NOMO-1 treated with dmso at 0.1 percent for 144 hours (cell line): Measurements from ENCODE around the gene TMEM163.
"Not testable (repeated sequence)": the region's sequence is repeated elsewhere in the genome, so short reads cannot be mapped to it uniquely, and the experiment has no call there.

Experiments
- DNase-seq: peaks from one replicate; lab custom pipeline; 2025; ENCODE audit not compliant: unreplicated experiment; lab: John Stamatoyannopoulos, UW

Gene TMEM163

DNA sequence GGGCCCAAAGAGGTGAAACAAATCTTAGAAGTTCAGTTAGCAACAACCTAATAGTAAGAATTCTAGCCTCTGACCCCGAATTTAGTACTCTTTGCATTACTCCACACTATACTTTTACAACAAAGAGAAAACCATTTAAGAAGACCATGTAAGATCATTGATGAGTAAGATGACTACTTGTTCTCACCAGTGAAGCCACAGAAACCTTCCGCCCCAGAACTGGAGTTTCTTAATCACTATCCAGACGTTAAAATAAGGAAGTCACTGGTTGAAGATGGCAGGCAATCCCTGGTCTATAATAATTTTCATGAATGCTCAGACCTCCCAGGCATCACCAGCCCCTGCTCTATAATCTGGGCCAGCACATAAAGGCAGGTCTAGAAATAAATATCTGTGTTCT, 95.0 kb downstream of the TMEM163 start:
- peak; percentile 3 for DNase-seq

DNA sequence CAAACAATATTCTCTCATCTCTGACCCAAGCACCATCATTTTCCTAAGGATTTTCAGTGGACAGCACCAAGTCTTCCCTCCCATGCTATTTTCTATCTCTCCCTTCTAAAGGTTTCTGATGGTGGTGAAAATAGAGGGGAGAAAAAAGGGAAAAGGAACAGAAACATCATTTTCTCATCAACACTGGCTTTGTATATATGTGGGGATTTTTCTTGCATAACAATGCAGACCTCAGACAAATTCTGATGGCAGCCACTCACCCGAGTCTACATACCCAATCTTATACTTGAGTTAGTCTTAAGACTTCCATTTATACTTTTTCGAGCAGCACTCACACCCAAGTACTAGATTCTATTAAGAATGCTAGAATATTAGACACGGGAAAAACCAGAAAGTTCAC, 95.8 kb downstream of the TMEM163 start:
- no peak for DNase-seq

DNA sequence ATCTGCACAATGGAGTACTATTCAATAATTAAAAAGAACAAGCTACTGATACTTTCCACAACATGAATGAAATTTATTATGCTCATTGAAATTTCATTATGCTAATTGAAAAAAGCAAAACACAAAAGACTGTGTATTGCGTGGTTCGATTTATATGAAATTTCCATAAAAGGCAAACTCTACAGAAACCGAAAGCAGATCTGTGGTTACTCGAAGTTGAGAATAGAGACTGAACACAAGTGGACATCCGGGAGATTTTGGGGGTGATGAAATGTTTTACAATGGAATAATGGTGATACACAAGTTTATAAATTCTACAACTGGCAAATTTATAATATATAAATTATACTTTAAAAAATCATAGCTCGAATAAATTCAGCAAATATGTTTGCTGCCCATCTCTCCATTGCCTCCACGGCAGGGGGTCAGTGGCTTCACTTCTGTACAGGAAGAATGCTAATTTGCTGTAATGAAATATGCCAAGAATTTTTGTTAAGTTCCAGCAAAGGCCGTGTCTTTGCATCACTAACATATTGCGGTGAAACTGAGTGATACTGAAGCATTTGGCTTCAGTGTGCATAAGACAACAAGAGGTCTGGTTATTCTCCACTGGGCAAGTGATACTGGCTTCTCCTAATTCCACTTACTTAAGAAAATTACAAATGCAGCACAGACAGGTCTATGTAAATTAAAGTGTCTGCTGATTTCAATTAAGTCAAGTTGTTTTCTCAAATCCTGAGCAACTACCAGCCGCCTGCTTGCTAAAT, 96.7 kb downstream of the TMEM163 start:
- DNase-seq: peak; percentile 1

DNA sequence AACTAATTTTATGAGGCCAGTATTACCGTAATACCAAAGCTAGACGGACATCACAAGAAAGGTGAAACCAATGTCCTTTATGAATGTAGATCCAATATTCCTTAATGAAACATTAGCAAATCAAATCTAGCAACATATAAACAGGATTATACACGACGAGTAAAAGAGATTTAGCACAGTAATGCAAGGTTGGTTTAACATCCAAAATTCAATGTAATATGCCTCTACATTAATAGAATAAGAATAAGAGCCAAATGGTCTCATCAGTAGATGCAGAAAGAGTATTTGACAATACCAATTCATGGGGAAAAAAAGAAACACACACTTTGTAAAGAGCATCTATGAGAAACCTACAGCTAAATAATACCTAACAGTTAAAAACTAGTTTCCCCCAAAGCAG, 99.5 kb downstream of the TMEM163 start:
- DNase-seq: no peak

DNA sequence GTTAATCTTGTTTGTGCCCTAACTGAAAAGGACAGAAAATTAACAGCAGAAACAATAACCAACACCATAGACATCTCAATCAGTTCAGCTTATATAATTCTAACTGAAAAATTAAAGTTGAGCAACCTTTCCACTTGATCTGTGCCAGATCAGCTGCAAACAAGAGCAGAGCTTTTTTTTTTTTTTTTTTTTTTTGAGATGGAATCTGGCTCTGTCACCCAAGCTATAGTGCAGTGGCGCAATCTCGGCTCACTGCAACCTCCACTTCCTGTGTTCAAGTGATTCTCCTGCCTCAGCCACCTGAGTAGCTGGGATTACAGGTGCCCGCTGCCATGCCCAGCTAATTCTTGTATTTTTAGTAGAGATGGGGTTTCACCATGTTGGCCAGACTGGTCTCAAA, 103.3 kb downstream of the TMEM163 start:
- not testable (repeated sequence) for DNase-seq

DNA sequence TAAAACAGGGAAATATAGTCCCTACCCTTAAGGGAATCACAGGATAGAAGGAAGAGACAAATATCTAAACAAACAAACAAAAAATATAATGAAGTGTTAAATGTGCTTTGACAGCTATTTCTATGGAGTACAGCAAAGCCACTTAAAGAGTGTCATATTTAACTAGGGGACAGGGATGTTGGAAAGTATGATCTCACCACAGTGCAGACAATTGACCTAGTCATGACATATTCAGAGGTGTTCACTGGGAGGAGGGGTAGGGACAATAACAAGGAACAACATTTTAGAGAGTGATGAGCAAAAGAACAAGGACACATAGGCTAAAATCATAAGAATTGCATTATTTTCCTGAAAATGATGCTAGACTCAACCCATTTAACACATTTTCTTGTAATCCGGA, 107.5 kb downstream of the TMEM163 start:
- no peak for DNase-seq

DNA sequence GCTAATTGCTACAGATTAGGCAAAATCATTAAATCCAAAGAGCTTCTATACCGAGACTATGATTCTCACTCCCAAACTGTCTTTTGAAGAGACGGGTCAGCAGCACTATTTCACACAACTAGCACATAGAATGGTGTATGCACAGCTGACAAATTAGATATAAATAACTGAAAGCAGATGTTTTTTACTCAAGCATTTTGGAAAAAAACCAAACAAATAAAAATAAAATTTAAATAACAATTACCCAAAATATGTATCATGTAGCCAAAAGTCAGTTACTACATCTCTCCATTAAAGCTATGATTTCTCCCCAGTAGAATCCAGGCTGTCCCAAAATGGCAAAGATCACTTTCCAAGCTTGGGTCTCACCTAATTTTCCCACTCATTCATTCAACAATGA, 107.9 kb downstream of the TMEM163 start:
- no peak for DNase-seq

DNA sequence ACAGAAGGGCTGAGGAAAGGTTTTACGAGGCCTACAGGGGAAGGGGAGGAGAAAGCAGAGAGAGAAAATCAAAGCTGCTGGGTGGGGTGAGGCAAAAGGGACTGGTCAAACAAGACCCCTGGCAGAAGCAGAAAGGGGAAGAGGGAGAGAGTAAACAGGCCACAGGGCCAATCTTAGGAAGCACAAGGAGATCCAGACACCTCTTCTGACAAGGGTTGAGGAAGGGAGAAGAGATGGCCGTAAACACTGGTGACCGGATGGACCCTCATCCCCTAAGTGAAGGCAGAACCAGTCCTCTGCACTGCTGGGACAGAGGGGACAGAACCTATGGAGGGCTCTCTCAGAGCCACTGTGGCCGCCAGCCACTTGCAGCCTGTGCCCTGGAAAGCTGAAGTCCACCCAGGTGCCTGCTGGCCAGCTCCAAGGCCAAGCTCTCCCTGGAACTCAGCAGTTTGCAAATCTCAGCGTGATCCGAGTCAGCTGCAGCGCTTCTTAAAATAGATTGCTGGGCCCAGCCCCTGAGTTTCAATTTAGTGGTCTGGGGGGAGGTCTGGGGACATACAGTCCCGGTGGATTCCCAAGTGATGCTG, 108.8 kb downstream of the TMEM163 start:
- DNase-seq: no peak

DNA sequence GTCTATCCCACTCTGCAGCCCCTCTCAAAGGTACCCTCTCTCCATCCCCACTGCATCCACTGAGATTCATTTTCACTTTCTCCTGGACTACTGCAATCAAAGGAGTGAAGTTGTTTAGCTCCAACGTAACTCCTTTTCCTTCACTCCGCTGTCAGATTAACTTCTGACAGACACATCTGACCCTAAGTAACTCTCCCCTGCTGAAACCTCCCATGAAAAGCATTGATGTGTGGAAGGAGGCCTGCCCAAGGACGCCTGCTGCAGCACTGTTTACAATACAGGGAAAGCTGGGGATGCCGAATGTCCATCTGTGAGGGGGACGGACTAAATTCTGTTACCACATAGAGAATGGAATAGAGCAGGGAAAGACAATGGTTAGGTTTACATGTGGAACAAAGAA, 114.8 kb downstream of the TMEM163 start:
- no peak for DNase-seq

DNA sequence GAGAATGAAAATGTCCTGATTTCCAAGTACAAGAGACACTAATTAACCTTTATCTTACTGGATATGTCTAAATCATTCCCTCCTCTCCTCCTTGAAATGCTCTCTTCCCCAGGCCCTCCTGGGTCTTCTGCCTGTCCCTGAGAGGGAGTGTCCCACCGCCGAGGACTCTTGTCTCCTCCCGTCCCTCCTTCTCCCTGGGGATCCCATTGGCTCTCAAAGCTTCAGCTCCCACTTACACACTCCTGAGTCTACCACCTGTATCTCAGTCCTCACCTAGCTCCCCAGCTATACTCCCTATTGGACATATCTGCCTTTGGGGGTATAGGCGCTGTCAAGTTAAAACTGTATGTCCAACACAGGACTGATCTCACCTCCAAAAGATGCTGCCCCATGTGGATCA, 116.1 kb downstream of the TMEM163 start:
- no peak for DNase-seq

DNA sequence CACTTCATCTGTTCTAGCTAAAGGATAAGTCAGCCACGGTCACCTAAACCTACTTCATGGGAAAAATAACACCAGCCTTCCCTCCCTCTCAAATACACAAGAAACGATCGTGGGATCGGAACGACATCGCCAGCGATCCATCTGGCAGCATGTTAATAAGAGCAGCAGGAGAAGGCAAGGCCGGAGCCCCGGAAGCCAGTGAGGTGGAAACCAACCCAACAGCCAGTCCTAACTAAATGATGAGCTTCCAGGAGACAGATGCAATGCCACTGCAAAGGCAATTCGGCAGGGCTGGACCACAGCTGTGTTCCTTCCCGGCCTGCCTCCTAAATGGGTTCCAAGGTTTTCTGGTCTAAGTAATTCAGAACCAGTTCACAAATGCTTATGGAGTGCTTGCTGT, 117.5 kb downstream of the TMEM163 start:
- no peak for DNase-seq

DNA sequence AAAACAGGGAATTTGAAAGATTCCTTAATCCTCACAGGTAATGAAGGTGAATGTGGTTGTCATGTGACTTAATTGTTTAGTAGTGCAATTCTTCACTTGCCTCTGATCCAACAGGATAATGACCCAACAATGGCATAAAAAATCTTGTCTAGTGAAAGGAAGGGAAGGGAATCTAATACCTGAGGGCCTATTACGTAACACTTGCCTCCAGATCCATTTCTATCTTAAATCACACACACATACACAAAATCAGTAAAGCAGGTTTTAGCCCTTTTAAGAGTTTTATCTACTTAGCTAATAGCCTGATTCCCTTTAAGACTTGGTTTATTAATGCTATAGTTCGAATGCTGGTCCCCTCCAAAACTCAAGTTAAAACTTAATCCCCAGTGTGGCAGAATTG, 118.6 kb downstream of the TMEM163 start:
- no peak for DNase-seq

DNA sequence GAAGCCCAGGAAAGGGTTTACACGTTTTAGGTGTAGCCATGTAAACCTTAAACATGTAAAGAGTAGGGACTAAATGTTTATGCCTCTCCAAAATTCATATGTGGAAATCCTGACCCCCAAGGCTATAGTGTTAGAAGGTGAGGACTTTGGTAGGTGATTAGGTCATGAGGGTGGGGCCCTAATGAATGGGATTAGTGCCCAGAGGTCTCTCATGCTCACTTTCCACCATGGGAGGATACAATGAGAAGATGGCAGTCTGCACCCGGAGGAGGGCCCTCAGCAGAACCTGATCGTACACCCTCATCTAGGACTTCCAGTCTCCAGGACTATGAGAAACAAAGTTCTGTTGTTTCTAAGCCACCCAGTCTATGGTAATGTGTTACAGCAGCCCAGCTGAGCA, 119.6 kb downstream of the TMEM163 start:
- DNase-seq: no peak

DNA sequence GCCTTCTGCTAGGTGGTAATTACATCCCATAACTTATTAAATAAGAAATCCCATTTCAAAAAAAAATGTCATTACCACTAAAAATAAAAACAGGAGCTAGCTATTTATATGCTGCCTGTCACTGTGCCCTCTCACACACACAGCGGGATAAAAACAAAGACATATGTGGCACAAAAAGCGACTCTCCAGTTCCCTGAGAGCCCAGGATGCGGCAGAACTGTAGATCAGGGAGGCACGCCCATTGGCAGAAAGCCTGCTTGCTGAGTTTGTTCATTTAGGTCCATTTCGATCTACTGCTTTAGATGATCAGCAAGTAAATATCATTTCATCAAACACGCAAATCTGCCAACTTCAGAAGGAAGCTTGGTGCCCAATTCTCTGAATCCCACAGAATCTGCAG, 124.4 kb downstream of the TMEM163 start:
- no peak for DNase-seq

DNA sequence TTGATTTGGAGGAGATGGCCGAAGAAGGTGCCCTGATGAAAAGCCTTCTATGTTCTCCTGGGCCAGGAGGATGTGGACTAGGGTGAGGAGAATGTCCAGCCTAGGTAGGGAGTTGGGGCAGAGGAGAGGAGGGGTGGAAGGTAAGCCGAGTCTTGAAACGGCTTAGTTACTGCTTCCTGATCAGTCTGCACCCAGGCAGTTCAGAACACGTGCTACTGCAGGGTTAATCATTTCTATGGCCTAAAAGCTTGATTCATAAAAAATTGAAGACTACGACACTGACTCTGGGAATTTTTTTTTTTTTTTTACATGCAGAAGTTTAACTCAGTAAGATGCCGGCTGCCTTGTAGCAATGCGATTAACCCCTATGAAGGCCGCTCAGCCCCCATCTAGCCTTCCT, 125.3 kb downstream of the TMEM163 start:
- no peak for DNase-seq

DNA sequence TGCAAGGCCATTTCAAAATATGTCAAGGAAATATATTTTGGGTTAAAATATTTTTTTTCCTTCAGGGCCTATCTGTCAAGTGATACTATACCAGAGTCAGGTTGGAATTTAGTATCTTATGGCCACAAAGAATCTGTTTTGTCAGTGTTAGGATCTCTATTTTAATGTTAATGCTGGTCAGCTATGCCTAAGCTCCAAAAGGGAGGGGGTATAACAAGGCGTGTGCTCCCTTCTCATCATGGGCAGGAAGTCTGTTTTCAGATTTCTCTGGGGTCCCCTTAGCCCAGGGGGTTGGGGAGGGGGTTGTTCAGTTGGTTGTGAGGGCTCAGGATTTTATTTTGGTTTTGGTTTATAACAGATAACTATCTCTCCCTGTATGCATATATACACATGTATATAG, 126.4 kb downstream of the TMEM163 start:
- DNase-seq: no peak

DNA sequence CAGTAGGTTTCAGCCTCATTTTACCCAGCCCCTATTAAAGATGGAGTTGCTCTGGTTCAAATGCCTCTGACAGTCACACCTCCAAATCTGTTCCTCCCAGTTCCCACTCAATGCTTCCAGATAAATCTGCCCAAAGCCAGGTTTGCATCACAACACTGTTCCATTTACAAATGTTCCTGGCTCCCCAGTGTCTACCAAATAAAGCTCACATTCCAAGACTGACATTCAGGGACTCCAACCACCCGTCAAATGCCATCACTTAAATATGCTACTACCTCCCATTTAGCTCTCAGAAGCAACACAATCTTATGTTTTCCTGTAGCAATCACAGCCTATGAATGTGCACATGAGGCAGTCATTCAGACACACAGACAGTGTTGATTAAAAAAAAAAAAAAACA, 127.3 kb downstream of the TMEM163 start:
- DNase-seq: no peak

DNA sequence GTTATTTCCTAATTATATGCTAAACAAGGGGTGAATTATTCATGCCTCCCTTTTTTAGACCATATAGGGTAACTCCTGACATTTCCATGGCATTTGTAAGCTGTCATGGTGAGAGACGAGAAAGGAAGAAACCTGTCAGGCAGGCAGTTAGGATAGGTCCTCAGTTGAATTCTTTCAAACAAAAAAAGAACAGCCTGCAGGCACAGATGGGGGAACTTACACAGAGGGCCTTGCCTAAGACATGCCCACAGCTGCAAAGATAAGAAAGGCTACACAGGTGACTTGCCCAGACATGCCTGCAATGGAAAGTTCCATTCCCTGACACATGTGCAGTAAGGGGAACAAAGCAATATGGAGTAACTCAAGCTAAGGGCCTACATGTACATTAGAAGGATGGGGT, 128.1 kb downstream of the TMEM163 start:
- no peak for DNase-seq

DNA sequence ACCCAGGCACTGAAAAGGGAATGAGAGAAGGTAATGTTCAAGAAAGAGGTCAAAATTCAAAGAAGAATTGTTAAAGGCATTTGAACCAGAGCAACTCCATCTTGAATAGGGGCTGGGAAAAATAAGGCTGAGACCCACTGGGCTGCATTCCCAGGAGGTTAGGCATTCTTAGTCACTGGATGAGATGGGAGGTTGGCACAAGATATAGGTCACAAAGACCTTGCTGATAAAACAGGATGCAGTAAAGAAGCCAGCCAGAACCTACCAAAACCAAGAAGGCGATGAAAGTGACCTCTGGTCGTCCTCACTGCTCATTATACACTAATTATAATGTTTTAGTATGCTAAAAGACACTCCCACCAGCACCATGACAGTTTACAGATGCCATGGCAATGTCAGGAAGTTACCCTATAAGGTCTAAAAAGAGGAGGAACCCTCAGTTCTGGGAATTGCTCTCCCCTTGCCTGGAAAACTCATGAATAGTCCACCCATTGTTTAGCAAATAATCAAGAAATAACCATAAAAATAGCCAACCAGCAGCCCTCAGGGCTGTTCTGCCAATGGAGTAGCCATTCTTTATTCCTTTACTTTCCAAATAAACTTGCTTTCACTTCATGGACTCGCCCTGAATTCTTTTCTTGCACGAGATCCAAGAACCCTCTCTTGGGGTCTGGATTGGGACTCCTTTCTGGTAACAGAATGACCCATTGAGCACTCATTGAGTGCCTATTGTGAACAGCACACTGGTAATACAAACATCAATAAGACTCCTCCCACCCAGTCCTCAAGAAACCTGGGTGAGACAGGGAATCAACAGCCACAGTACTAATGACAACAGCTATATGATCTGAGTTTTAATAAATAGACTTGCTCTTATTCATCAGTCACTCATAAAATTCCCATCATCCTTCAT, 129.4 kb downstream of the TMEM163 start:
- not testable (repeated sequence) for DNase-seq

DNA sequence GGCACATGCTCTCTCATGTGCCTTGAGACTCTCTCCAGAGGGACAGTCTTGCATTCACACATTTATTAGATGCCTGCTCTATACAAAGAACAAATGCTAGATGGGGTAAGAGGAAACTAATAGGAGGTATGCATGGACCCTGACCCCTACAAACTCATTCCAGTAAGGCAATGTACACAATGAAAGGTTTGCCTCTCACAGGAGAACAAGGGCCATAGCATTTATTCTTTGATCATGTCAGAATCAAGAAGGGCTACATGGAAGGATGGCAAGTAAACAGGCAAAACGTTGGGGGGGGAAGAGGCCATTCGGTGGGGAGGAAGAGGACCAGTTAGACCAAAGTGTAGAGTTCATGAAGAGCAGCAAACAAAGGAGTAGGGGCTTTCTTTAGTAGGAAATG, 130.2 kb downstream of the TMEM163 start:
- DNase-seq: no peak

DNA sequence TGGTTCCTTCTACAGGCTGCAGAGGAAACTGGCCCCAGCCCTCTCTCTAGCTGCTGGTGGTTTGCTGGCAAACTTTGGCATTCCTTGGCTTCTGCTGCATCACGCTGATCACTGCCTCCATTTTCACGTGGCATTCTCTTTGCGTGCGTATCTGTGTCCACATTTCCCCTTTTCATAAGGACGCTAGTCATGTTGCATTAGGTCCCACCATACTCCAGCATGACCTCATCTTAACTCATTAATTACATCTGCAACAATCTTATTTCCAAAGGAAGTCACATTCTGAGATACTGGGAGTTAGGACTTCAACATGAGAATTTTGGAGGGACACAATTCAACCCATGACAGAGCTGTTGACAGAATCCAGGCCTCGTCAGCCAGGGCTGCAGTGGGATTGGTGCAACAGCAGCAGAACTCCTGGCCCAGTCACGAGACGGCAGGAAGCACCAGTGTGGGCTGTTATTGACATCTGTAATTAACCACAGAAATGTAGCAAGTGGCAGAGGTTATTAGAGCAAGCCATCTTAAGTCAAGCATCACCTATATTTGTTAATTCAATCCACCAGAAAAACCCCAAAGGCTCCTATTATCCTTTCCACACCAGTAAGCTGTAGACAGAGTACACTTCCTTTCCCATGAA, 132.4 kb downstream of the TMEM163 start:
- no peak for DNase-seq
